ENCODE data around the gene GDPD1.
"Not testable (repeated sequence)": the region's sequence is repeated elsewhere in the genome, so short reads cannot be mapped to it uniquely, and the experiment has no call there.

The GDPD1 gene

GRCh38 chr17:59257101-59257500 lies 36.8 kb downstream of the GDPD1 start:
- DNase-seq, result no peak

DNA sequence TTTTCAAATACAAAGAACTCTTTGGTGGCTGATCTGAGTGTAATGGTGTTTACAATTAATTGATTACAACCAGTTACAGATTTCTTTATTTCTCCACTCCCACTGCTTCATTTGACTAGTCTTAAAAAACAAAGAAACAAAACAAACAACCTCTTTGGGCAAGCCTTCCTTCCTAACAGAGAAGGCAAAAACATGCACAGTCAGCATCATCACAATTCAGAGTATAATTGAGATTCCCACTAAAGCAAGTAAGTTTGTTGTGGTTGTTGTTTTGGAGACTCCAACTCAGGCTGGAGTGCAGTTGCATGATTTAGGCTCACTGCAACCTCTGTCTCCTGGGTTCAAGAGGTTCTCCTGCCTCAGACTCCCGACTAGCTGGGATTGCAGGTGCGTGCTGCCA lies 40.4 kb downstream of the GDPD1 start:
- no peak for DNase-seq

DNA sequence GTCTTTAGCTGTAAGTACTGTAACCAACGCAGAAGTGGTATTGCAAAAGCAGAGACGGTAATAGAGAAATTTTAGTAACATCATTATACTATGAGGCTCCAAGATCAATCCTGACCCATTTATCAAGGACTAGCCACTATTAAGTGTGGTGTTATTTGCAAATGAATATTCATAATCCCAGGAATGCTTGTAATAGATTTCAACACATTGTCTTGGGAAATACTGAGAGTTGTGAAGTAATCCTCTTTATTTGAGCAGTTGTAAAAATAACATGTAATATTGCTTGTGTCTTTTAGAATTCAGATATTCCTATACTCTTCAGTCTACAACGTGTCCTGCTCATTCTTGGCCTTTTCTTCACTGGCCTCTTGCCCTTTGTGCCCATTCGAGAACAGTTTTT lies 46.4 kb downstream of the GDPD1 start:
- DNase-seq, result no peak

DNA sequence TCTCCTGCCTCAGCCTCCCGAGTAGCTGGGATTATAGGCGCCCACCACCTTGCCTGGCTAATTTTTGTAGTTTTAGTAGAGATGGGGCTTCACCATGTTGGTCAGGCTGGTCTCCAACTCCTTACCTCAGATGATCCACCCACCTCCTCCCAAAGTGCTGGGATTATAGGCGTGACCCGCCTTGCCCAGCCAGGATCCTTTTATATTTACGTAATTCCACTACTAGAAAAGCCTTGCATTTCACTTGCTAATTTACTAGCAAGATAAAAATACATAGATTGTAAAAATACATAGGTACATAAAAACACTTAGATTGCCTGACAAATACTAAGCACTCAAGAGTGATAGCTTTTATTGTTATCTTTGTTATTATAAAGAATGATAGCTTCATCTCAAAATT lies 47.5 kb downstream of the GDPD1 start:
- DNase-seq, result no peak

DNA sequence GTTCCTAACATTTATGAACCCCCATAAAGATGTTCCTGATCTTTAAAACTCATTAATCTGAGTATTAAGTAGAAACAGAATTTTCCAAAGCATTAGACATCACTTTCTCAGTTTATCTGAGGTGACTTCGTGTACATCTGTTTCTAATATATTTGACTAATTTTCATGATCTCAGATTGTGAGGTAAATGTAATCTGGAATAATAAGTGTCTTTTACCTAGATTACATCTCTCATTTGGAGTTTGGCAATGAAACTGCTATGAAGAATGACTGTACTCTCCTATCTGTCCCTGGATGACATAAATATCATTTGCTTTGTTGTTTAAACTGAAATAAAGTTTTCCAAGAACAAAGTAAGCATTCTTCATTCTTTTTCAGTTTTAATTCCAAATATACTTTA lies 55.3 kb downstream of the GDPD1 start:
- no peak for DNase-seq

GRCh38 chr17:59277031-59277430 lies 56.7 kb downstream of the GDPD1 start:
- no peak for DNase-seq

DNA sequence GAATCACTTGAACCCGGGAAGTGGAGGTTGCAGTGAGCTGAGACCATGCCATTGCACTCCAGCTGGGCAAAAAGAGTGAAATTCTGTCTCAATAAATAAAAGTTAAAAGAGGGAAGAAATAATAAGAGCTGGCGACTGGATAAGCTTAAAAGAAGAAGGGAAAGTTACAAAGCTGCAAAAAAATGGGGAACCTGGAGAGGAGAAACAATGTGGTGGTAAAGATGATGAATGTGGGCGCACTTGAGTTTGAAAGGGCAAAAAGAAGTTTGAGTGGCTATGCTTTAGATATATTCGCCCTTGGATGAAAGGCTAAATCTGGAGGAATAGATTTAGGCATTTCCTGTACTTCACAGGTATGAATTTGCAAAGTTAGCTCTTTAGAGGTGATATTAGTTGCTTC lies 58.1 kb downstream of the GDPD1 start:
- DNase-seq, result no peak

GRCh38 chr17:59284317-59284716 lies 64.0 kb downstream of the GDPD1 start:
- no peak for DNase-seq

DNA sequence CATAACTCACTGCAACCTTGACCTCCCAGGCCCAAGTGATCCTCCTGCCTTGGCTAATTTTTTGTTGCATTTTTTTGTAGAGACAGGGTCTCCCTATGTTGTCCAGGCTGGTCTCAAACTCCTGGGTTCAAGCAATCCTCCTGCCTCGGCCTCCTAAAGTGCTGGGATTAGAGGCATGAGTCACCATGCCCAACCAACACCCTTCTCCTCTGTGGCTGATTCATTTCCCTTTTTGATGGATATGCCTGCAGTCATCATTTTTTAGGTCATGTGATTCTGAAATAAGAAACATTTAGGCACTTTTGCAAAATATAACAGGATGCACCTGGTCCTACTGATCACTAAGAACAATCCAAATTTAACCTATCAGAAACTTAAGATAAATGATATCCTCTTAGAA lies 67.1 kb downstream of the GDPD1 start:
- no peak for DNase-seq

- DNase-seq, result no peak
Measured at GRCh38 chr17:59287891-59288290, 67.6 kb downstream of the GDPD1 start.

DNA sequence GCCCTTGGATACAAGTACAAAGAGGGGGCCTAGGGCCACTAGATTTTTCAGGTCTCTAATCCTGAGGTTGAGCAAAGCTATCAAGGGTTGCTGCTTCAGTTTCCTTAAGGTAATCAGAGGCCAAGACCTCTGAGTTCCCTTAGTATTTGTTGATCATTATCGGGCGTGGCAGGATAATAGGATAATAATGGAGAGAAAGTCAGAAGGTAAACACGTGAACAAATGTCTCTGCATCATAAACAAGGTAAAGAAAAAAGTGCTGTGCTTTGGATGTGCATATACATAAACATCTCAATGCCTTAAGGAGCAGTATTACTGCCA lies 69.6 kb downstream of the GDPD1 start:
- DNase-seq, result no peak

- DNase-seq, result not testable (repeated sequence)
Measured at GRCh38 chr17:59290302-59290998, 70.1 kb downstream of the GDPD1 start.

- peak; percentile 7 for DNase-seq
Measured at GRCh38 chr17:59292174-59292523, 71.8 kb downstream of the GDPD1 start.

- DNase-seq, result no peak
Measured at GRCh38 chr17:59296190-59296589, 75.9 kb downstream of the GDPD1 start.

GRCh38 chr17:59298521-59298920 lies 78.2 kb downstream of the GDPD1 start:
- no peak for DNase-seq

DNA sequence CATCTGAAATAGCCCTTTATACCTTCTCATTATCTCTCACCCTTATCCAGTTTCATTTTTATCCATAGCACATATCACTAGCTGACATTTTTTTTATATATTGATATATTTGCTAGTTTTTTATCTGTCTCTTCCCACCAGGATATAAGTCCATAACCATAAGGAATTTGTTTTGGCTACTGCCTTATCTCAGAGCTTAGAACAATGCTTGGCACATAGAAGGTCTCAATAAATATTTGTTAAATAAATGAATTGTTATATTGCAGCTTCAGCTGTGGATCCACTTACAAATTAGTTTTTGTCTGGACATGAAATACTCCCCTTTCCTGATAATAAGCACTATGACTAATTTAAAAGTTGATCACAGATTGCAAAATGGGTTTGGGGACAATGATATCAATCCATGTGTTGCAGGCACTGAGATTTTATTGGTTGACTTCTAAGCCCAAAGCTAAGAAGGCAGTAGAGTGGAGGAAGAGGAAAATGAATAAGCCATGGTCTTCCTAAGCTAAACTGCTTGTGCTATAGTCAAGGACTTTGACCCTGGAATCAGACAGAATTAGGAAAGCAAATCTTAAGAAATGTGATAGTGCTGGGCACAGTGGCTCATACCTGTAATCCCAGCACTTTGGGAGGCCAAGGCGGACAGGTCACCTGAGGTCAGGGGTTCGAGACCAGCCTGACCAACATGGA lies 79.2 kb downstream of the GDPD1 start:
- DNase-seq, result no peak

GRCh38 chr17:59300941-59301340 lies 80.6 kb downstream of the GDPD1 start:
- DNase-seq, result no peak

GRCh38 chr17:59304811-59305210 lies 84.5 kb downstream of the GDPD1 start:
- no peak for DNase-seq

- DNase-seq, result no peak
Measured at GRCh38 chr17:59310263-59310920, 90.1 kb downstream of the GDPD1 start.

DNA sequence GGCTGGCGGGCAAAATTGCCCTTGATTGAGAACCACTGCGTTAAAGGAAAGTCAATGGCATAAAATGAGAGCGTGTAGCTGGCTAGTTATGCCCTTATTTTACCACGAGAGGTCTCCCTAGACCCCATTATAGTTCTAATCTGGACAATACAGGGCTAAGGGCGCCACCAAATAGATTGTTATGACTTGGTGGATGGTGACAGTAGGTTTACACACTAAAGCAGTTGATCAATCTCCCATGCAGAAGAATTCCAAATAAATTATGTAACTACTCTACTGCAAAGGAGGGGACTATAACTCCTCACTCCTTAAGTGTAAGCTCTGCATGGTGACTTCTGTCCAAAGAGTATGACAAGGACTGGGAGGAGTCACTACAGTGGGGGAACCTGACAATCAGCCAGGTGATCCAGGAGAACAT lies 90.7 kb downstream of the GDPD1 start:
- DNase-seq, result peak; percentile 93

DNA sequence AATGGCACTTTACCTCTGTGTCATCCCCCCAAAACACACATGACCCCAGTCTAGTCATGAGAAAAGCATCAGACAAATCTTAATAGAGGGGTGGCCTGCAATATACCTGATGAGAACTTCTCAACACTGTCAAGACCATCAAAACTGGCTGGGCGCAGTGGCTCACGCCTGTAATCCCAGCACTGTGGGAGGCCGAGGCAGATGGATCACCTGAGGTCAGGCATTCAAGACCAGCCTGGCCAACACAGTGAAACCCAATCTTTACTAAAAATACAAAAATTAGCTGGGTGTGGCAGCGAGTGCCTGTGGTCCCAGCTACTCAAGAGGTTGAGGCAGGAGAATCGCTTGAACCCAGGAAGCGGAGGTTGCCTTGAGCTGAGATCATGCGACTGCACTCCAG lies 91.2 kb downstream of the GDPD1 start:
- DNase-seq, result not testable (repeated sequence)

DNA sequence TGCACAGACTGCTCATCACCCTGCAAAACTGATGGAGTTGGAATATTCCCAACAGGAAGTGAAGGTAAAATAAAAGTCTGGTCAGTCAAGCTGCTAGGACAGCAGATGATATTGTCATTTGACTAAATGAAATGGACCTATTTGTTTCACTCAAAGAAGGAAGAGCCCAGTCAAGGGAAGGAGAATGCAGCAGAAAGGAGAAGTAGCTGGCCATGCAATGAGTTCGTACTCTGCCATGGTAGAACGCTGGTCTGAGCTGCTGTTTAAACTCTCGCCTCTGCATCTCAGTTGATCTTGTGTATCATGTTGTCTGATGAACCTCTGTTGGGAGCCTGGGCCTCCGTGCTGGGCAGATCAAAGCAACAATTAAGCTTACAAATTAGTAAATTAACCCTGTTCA lies 95.6 kb downstream of the GDPD1 start:
- no peak for DNase-seq

All from NCI-H1694 (cell line).